Kidney epithelial cell (primary cell): Measurements from ENCODE around the gene AIPL1. TPM values are rescaled to one million over a fixed set of nuclear protein-coding genes. Genes with fewer than 3 reads are reported as not detected.

Experiments
- DNase-seq: peaks from one replicate; pipeline ENCODE4 v3.0.0-alpha.2; 2010; ENCODE audit warnings: low read depth
- H3K27me3 ChIP-seq: 2 replicates; pipeline ENCODE4 v1.6.0; 2011; ENCODE audit warnings: low read length; ENCODE audit not compliant: control insufficient read depth, insufficient read depth
- H3K36me3 ChIP-seq: 2 replicates; pipeline ENCODE4 v1.5.1; 2011; ENCODE audit warnings: low read length; ENCODE audit not compliant: control insufficient read depth, insufficient read depth
- H3K4me3 ChIP-seq: 2 replicates; pipeline ENCODE4 v1.5.1; 2011; ENCODE audit warnings: low read depth, mild to moderate bottlenecking, control low read depth, low read length
- CTCF ChIP-seq: IDR thresholded peaks from 2 replicates; pipeline ENCODE4 v1.5.1; 2011; ENCODE audit warnings: mild to moderate bottlenecking, moderate library complexity, low read length, control low read depth, inconsistent platforms; ENCODE audit not compliant: insufficient read depth, poor library complexity, severe bottlenecking
- total RNA-seq: library from RNA; depleted of rRNA; stranded (reverse); fragments of >200 nt; gene quantifications from 2 replicates; pipeline ENCODE4 v1.2.3, GENCODE V29; 2015

The AIPL1 gene
- total RNA-seq, 1 donor from 2014 or later, result not detected

DNA sequence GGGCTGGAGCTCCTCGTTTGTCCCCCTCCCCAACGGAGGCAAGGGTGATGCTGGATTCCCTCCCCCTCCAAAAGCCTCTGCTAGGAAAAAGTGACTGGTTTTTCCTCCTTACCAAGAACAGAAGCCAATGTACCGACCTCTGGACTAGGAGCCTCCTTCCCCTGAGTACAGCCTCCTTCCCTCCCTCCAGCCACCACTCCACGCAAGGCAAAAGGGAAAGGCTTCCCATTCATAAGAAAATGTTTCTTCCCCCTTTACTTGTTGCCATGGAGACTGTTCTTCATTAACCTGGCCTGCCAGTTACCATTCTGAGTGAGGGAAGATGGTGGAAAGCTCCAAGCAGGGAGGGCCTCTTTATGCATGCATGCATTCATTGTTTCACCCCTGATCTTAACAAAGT is 5.0 kb upstream of the AIPL1 start:
- peak; percentile 48 for DNase-seq
- TF ChIP-seq CTCF, result no peak
- Histone ChIP-seq H3K36me3 (no peaks in the 10 kb centered on the region), H3K27me3 (peaks cover 8% of the 10 kb centered on the region), H3K4me3 (no peak overlapping the region)

DNA sequence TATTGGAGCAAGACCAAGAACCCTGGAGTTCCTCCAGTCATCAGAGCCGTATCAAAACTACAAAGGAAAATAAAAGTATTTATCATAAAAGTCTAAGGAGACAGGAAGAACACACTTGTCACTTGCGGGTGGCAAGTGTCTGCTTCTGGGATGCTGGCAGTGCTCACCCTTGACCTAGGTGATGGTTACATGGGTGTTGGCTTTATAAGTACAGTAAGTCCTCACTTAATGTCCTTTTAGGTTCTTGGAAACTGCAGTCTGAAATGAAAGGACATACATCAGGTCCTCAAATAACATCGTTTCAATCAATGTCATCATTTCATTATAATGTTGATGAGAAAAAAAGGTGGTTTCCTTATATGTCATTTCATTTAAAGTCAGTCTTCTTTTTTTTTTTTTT is 3.0 kb upstream of the AIPL1 start:
- no peak overlapping the region for H3K4me3 ChIP-seq
- DNase-seq, result no peak
- no peak for TF ChIP-seq CTCF
- no peaks in the 10 kb centered on the region for H3K36me3 ChIP-seq
- peaks cover 8% of the 10 kb centered on the region for H3K27me3 ChIP-seq

- no peaks in the 10 kb centered on the region for H3K36me3 ChIP-seq
- no peak overlapping the region for H3K4me3 ChIP-seq
- peaks cover 8% of the 10 kb centered on the region for H3K27me3 ChIP-seq
- no peak for DNase-seq
- no peak for TF ChIP-seq CTCF
Observed at GRCh38 chr17:6437466-6437865, 2.5 kb upstream of the AIPL1 start.

- Histone ChIP-seq H3K4me3 (no peak overlapping the region), H3K27me3 (peaks cover 8% of the 10 kb centered on the region), H3K36me3 (no peaks in the 10 kb centered on the region)
- no peak for DNase-seq
- TF ChIP-seq CTCF, result peak; percentile 81
Observed at GRCh38 chr17:6435968-6436367, 1.0 kb upstream of the AIPL1 start.

GRCh38 chr17:6430769-6431168 is 4.2 kb downstream of the AIPL1 start:
- no peaks in the 10 kb centered on the region for H3K36me3 ChIP-seq
- no peak overlapping the region for H3K4me3 ChIP-seq
- no peak for DNase-seq
- peak; percentile 34 for TF ChIP-seq CTCF
- no peaks in the 10 kb centered on the region for H3K27me3 ChIP-seq

DNA sequence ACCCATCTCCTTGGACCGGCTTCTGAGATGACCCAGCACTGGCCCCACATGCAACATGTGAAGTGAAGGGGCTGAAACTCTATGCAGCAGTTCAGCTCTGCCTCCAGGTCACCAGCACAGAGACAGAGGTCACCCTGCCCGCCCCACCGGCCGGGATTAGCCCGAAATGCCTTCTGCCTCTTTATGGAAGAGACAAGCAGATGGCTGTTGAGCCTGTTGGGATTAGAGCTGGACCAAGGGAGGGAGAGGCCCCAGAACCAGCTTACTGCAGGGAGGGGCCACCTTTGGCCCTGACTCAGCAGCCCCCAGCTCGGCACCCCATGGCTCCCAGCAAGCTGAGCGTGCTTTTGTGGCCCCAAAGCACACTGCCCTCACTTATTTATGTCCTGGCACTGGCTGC is 5.7 kb downstream of the AIPL1 start:
- TF ChIP-seq CTCF, result no peak
- no peaks in the 10 kb centered on the region for H3K36me3 ChIP-seq
- H3K27me3 ChIP-seq, result no peaks in the 10 kb centered on the region
- no peak for DNase-seq
- H3K4me3 ChIP-seq, result no peak overlapping the region
